GM23338 (cell line): ENCODE results near the gene SHB. TPM values are rescaled to one million over a fixed set of nuclear protein-coding genes. Genes with fewer than 3 reads are reported as not detected.

Source experiments
- ATAC-seq: fragments of 200-7000 bp; cut with Tn5 transposase; 3 replicates; pipeline ENCODE4 v1.9.1; 2020
- DNase-seq: peaks from one replicate; pipeline ENCODE4 v3.0.0-alpha.2; 2015; ENCODE audit warnings: low spot score
- H2AFZ ChIP-seq: fragments of 200-600 bp; sonication (generic); 2 replicates; pipeline ENCODE4 v1.8.0; 2016; ENCODE audit warnings: antibody characterized with exemption, mild to moderate bottlenecking, moderate library complexity
- H3F3A ChIP-seq: fragments of 200-600 bp; sonication (generic); replicated peaks from 2 replicates; pipeline ENCODE4 v1.8.0; 2017; ENCODE audit warnings: antibody characterized with exemption, mixed run types, low read depth
- H3K27ac ChIP-seq: fragments of 200-600 bp; sonication (generic); 2 replicates; pipeline ENCODE4 v1.6.1; 2016; ENCODE audit warnings: low read depth
- H3K27me3 ChIP-seq: fragments of 200-600 bp; sonication (generic); 2 replicates; pipeline ENCODE4 v1.8.0; 2016; ENCODE audit warnings: mild to moderate bottlenecking, mixed run types, moderate library complexity; ENCODE audit not compliant: insufficient read depth
- H3K36me3 ChIP-seq: fragments of 200-600 bp; sonication (generic); 2 replicates; pipeline ENCODE4 v1.8.0; 2016; ENCODE audit warnings: mild to moderate bottlenecking; ENCODE audit not compliant: insufficient read depth
- H3K4me1 ChIP-seq: fragments of 200-600 bp; sonication (generic); 2 replicates; pipeline ENCODE4 v1.8.0; 2016; ENCODE audit warnings: mild to moderate bottlenecking, moderate library complexity; ENCODE audit not compliant: insufficient read depth
- H3K4me2 ChIP-seq: fragments of 200-600 bp; sonication (generic); 2 replicates; pipeline ENCODE4 v1.7.1; 2017; ENCODE audit warnings: mixed run types
- H3K4me3 ChIP-seq: fragments of 200-600 bp; sonication (generic); 2 replicates; pipeline ENCODE4 v1.6.1; 2016; ENCODE audit warnings: mixed run types
- H3K79me2 ChIP-seq: fragments of 200-600 bp; sonication (generic); replicated peaks from 2 replicates; pipeline ENCODE4 v1.8.0; 2017; ENCODE audit warnings: mild to moderate bottlenecking; ENCODE audit not compliant: insufficient read depth
- H3K9me2 ChIP-seq: fragments of 200-600 bp; sonication (generic); 2 replicates; pipeline ENCODE4 v1.8.0; 2017; ENCODE audit not compliant: insufficient read depth
- H4K20me1 ChIP-seq: fragments of 200-600 bp; sonication (generic); replicated peaks from 2 replicates; pipeline ENCODE4 v1.8.0; 2017; ENCODE audit warnings: mild to moderate bottlenecking; ENCODE audit not compliant: insufficient read depth
- H3K27ac Mint-ChIP-seq: 2 replicates; pipeline ENCODE4 v1.8.0; 2020; ENCODE audit warnings: inconsistent platforms, mild to moderate bottlenecking, moderate library complexity, mixed read lengths
- H3K27me3 Mint-ChIP-seq: 3 replicates; pipeline ENCODE4 v1.8.0; 2022; ENCODE audit warnings: low read depth, mild to moderate bottlenecking, moderate library complexity, mixed read lengths, inconsistent platforms; ENCODE audit not compliant: insufficient read depth, poor library complexity
- H3K36me3 Mint-ChIP-seq: 3 replicates; pipeline ENCODE4 v1.8.0; 2021; ENCODE audit warnings: low read depth, mild to moderate bottlenecking, inconsistent platforms, moderate library complexity, mixed read lengths
- H3K4me1 Mint-ChIP-seq: 3 replicates; pipeline ENCODE4 v1.8.0; 2020; ENCODE audit warnings: mild to moderate bottlenecking, inconsistent platforms, mixed read lengths
- H3K4me3 Mint-ChIP-seq: 3 replicates; pipeline ENCODE4 v1.8.0; 2021; ENCODE audit warnings: moderate library complexity, mild to moderate bottlenecking, inconsistent platforms, mixed read lengths
- H3K9me3 Mint-ChIP-seq: 3 replicates; pipeline ENCODE4 v1.8.0; 2020; ENCODE audit warnings: moderate library complexity, mild to moderate bottlenecking, inconsistent platforms, mixed read lengths
- CREB1 ChIP-seq: fragments of 250-450 bp; sonication (Bioruptor Pico); IDR thresholded peaks from 2 replicates; pipeline ENCODE4 v1.5.0; 2020; ENCODE audit warnings: low read depth, mild to moderate bottlenecking, moderate library complexity
- CTCF ChIP-seq, 2 experiments: fragments of 200-600 bp in 1 of 2; sonication (generic) in 1 of 2; conservative IDR thresholded peaks; 2 replicates each; pipeline versions ENCODE4 v1.5.1 to v1.6.1; 2016 to 2017; ENCODE audit warnings: antibody characterized with exemption in 2 of 2, low read depth in 2 of 2, mild to moderate bottlenecking in 2 of 2, moderate library complexity in 1 of 2
- ETS1 ChIP-seq: IDR thresholded peaks from 2 replicates; pipeline ENCODE4 v1.6.1; 2016; ENCODE audit warnings: antibody characterized with exemption
- EZH2 ChIP-seq: fragments of 200-600 bp; sonication (generic); IDR thresholded peaks from one replicate; pipeline ENCODE4 v1.8.0; 2017; ENCODE audit warnings: antibody characterized with exemption, mild to moderate bottlenecking, low read depth; ENCODE audit not compliant: unreplicated experiment
- EZH2phosphoT487 ChIP-seq: fragments of 200-600 bp; sonication (generic); IDR thresholded peaks from one replicate; pipeline ENCODE4 v1.8.1; 2018; ENCODE audit warnings: antibody characterized with exemption; ENCODE audit not compliant: unreplicated experiment
- JUNB ChIP-seq: IDR thresholded peaks from one replicate; pipeline ENCODE4 v1.6.1; 2016; ENCODE audit warnings: antibody characterized with exemption; ENCODE audit not compliant: unreplicated experiment
- NANOG ChIP-seq: IDR thresholded peaks from 2 replicates; pipeline ENCODE4 v1.6.1; 2016; ENCODE audit warnings: antibody characterized with exemption, borderline replicate concordance
- POLR2AphosphoS5 ChIP-seq: IDR thresholded peaks from 2 replicates; pipeline ENCODE4 v1.6.1; 2016; ENCODE audit warnings: antibody characterized with exemption, low read depth
- REST ChIP-seq: IDR thresholded peaks from one replicate; pipeline ENCODE4 v1.6.1; 2018; ENCODE audit warnings: antibody characterized with exemption; ENCODE audit not compliant: unreplicated experiment
- STAT1 ChIP-seq: IDR thresholded peaks from one replicate; pipeline ENCODE4 v1.6.1; 2016; ENCODE audit warnings: antibody characterized with exemption; ENCODE audit not compliant: unreplicated experiment
- ZNF114 ChIP-seq: fragments of 250-450 bp; sonication (Bioruptor Pico); IDR thresholded peaks from 2 replicates; pipeline ENCODE4 v1.5.0; 2020; ENCODE audit warnings: mild to moderate bottlenecking, moderate library complexity
- ZNF331 ChIP-seq: fragments of 250-450 bp; sonication (Bioruptor Pico); IDR thresholded peaks from 2 replicates; pipeline ENCODE4 v1.5.0; 2020; ENCODE audit warnings: low read depth, mild to moderate bottlenecking, moderate library complexity
- ZNF462 ChIP-seq: fragments of 250-450 bp; sonication (Bioruptor Pico); IDR thresholded peaks from 2 replicates; pipeline ENCODE4 v1.5.0; 2020; ENCODE audit warnings: mild to moderate bottlenecking, moderate library complexity
- polyA plus RNA-seq: library from polyadenylated mRNA; unstranded; fragments of >200 nt; fragmentation: Nextera tagmentation; extraction: Ambion mirVana; gene quantifications from 2 replicates; pipeline ENCODE4 v1.2.1, GENCODE V29; 2016
- total RNA-seq: library from RNA; depleted of rRNA; stranded (reverse); fragments of >200 nt; shearing (Covaris generic); gene quantifications from 2 replicates; pipeline ENCODE4 v1.2.3, GENCODE V29; 2014

Gene SHB
- total and polyA plus RNA-seq, 2 experiments from 2014 or later = 1.5 to 14.0 TPM

GRCh38 chr9:37995961-37996818 lies 72.8 kb downstream of the SHB start:
- no peak overlapping the region for H3K4me3 Mint-ChIP-seq
- H4K20me1 ChIP-seq = 0 out of 2 replicates have a peak, but pooled peaks cover 4% of the 10 kb centered on the region
- H3K4me1 Mint-ChIP-seq = peaks cover 20% of the 10 kb centered on the region

More at GRCh38 chr9:37995961-37996818, 72.8 kb downstream of the SHB start:
- Mint-ChIP-seq H3K27me3 (peaks cover 3% of the 10 kb centered on the region), H3K9me3 (no peaks in the 10 kb centered on the region), H3K27ac (peak overlapping the region; percentile 68), H3K36me3 (no peaks in the 10 kb centered on the region; the same call in 2 of the 3 replicates)
- Histone ChIP-seq H3K4me3 (no peak overlapping the region), H3K79me2 (no peaks in the 10 kb centered on the region), H3K4me2 (no peak overlapping the region), H3K27ac (no peak overlapping the region), H2AFZ (no peak overlapping the region), H3K27me3 (no peaks in the 10 kb centered on the region), H3F3A (no peaks in the 10 kb centered on the region), H3K36me3 (no peaks in the 10 kb centered on the region), H3K4me1 (no peaks in the 10 kb centered on the region), H3K9me2 (no peaks in the 10 kb centered on the region)
- DNase-seq (no peak), ATAC-seq (no peak)
- TF ChIP-seq POLR2AphosphoS5 (no peak), STAT1 (no peak), ZNF462 (CRISPR knock-in tag) (no peak), CREB1 (CRISPR knock-in tag) (no peak), ZNF114 (CRISPR knock-in tag) (no peak), NANOG (no peak), REST (no peak), CTCF (conservative IDR thresholded peaks at IDR 0.05; ENCODE audit: low read depth in 2 of 2) (no peak), ETS1 (no peak), EZH2 (no peak), ZNF331 (CRISPR knock-in tag) (no peak), JUNB (no peak), EZH2phosphoT487 (no peak)
